CD4-positive, alpha-beta T cell treated with Interferon alpha-2 for 1 hour (primary cell): ENCODE measurements around the gene GNPAT.
A peak's percentile ranks its signal among the peaks of the same experiment; 100 is the strongest.
"Not testable (repeated sequence)": the region's sequence is repeated elsewhere in the genome, so short reads cannot be mapped to it uniquely, and the experiment has no call there.

ENCODE experiments used
- DNase-seq, 2 donors: peaks; one replicate each; pipeline ENCODE4 v3.0.0-alpha.2; 2020 to 2022

GNPAT gene

DNA sequence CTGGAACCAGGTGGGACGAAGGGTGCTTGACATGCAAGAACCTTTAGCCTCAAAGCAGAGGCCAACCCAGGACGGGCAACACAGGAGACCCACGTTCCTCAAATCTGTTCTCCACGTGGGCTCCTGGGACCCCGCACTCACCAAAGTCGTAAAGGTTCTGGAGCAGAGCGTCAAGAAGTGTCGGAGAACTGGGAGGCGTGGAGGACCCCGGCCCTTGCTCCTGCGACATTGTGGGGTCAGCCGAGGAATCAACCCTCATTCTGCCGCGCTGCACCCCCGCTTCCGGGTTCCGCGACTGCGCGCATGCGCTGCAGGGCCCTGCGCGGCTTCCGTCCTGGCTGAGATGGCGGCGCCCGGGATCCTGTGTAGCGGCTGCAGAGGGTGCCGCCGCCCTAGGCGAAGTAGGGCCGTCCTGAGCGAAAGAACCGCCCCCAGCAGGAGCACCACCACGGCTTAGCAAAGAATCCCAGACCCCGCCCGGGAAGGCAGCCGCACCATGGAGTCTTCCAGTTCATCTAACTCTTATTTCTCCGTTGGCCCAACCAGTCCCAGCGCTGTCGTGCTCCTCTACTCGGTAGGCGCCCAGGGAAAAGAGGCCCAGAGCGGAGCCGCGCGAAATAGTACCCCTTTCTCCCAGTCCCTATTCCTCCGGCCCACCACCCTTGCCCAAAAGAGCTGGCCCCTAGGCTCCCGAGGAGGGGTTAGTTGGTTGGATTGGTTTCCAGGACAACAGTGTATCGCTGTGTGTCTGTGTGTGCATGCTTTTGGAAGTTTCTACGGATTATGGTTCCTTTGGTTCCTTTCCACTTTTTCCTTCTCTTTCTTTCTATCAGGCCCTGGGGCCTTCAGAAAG is at the start of gene GNPAT:
TSS of gene GNPAT (plus strand) at position 330 of the 853 bp plus-strand sequence. CDS start at position 497, 167 bp downstream.
- peak; percentile 87 to 92 for DNase-seq

DNA sequence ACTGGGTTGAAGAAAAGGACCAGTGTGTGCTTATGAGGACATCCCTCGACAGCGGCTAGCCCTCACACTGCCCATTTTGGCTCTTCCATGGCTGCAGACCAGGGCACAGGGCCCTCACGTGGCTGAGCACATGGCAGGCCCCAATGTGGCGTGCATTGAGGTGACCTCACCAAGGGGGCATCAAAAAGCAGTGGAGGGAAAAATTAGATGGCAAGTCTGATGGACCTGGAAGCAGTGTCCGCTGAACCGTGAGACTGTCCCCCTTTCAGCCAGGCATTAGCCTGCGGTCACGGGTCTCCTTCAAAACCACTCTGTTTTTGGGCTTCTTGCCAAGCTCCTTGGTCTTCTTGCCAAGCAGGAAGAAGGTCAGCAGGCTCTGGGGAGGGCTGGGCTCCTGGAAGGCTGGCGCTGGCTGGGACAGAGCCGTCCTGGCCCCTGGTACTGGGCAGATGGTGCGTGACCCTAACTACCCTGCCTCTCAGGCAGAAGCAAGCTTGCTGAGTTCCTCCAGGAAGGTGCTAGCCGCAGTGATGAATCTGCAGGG is 48.3 kb upstream of the GNPAT start:
- no peak for DNase-seq

DNA sequence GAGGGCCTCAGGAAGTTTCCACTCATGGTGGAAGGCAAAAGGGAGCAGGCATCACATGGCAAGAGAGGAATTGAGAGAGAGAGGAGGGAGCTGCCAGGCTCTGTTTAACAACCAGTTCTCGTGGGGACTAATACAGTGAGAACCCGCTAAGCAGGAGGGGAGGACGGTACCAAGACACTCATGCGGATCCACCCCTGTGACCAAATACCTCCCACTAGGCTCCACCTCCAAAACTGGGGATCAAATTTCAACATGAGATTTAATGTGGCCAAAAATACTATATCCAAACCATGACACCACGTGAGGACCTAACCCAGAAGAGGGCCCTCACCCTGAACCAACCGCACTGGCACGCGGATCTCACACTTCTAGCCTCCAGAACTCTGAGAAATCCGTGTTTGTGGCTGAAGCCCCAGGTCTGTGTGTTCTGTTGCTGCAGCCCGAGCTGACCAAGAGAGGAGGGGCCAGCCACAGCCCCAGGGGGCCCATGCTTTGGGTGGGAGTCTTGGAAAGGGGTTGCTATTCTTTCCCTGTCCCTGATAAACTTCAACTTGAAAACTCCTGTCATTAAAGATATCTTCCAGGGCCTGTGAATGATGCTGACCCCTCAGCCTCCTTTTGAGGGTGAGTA is 47.2 kb upstream of the GNPAT start:
- no peak for DNase-seq

DNA sequence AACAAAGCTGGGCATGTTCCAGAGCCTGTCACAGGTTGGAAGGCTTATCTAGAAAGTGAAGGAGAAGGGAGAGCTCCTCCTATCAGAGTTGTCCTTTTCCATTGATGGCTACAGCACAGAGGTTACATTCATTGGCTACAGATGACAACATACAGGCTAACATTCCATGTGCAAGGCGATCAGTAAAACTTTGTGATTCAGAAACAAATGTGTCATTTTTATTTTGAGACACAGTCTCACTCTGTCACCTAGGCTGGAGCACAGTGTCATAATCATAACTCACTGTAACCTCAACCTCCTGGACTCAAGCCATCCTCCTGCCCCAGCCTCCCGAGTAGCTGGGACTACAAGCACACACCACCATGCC is 46.6 kb upstream of the GNPAT start:
- DNase-seq, result no peak

DNA sequence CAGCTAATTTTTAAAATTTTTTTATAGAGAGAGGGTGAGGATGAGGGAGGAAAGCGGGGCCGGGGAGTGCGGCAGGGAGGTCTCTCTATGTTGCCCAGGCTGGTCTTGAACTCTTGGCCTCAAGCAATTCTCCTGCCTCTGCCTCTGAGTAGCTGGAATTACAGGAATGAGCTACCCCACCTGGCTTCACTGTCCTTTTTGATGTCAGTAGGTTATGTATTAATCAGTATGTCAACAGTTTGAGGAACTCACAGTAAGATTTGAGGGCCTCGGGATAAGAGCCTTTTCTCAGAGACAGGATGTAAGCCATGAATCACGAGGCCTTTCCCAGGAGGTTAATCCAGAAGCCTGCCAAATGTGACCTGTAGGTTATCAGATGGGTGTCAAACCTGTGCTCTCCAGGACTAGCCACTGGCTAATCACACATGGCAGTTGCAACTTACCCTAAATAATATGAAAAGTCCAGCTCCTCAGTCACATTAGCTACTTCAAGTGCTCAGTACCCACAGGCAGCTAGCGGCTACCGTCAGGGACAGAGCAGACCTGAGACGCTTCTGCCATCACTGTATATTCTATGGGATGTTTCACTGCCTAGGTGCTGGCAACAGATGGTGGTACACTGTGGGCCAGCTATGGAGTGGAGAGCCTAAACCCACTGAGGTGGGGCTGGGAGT is 46.0 kb upstream of the GNPAT start:
- no peak for DNase-seq

DNA sequence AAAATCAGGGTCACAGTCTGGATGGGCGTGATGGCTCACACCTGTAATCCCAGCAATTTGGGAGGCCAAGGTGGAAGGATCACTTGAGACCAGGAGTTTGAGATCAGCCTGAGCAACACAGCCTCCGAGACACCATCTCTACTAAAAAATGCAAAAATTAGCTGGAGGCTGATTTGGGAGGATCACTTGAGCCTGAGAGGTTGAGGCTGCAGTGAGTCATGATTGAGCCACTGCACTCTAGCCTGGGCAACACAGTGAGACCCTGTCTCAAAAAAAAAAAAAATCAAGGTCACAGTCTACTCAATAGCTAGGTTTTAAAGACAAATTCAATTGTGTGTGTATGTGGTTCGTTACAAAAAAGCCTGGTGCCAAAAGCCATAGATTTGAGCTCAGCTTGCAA is 44.7 kb upstream of the GNPAT start:
- DNase-seq, result no peak

DNA sequence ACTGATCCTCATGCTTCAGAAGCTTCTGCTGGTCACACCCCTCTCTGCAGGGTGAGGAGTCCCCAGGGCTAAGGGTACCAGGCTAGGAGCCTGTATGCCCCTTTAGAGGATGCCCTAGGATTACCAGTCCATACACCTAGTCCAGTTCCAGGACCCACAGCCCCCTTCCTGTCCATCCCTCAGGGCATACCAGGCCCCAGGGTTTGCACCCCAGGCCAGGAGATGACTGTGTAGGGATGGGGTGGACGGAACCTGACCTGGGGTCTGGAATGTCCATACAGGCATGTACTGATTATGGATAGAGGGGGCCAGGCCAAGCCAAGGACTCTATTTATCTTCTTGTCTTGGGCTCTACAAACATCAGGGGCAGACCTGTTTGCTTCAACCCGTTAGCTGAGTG is 44.3 kb upstream of the GNPAT start:
- DNase-seq, result no peak

DNA sequence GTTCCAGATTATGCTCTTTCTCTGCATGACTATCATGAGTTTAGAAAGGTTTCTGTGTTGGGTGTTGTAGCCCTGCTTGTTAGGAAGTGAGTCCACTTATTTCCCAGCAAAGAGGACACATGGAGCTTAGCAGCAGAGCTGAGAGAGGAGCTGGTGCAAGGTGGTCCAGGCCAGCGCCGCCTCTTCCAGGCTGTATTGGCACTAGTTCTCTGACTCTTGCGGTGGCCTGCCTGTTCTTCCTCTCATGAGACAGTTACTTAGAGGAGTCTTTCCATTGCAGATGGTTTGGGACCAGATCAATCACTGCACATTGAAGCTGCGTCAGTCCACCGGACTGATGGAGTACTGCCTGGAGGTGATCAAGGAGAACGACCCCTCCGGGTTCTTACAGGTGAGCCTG is 41.1 kb upstream of the GNPAT start:
- no peak for DNase-seq

DNA sequence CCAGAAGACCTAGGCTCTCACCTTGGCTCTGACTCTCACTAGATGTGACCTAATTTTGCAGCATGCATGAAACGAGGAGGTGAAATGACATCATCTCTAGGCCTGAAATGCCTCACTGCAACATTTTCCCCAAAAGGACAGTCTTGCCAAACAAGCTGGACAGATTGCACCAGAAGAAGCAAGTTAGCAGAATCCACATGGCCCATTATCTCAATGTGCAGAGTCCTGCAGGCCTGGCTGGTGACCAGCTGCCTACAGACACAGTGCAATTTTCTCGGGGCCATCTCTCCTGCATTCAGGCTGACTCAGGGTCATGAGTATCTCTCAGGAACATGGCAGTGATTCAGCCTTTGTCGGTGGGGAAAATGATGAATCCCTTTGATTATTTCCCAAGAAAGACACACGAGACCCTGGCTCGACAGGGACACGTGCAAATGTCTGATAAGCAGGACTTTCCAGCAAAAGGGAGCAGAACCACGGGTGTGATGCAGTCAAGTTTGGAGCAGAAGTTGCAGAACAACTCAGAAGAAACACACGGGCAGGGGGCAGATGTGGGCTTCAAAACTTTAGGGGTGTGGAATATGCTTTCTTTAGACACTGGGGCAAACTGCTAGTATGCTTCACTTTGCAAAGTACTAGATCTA is 40.5 kb upstream of the GNPAT start:
- no peak for DNase-seq

DNA sequence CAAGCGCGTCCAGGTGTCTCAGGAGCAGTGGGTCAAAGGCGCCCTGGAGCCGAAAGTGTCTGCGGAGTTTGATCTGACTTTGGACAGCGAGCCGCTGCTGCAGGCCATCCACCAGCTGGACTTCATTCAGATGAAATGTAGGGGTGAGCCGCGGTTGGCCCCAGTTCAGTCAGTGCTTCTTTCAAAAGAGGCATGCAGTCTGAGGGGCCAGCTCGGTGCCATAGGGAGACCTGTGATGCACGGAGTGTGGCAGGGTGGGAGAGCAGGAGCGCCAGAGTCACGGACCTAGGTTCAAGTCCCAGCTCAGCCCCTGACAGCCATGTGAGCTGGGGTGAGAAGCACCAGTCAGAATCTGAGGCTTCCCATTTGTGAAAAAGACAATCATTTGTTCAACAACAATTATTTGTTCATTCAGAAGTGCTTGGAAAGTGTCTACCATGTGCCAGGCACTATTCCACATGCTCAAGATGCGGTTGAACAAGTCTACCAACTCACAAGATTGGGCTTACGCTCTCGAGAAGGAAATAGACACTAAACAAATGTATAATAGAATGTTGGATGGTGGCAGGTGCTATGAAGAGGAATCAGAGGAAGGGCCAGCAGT is 39.5 kb upstream of the GNPAT start:
- DNase-seq, result no peak

DNA sequence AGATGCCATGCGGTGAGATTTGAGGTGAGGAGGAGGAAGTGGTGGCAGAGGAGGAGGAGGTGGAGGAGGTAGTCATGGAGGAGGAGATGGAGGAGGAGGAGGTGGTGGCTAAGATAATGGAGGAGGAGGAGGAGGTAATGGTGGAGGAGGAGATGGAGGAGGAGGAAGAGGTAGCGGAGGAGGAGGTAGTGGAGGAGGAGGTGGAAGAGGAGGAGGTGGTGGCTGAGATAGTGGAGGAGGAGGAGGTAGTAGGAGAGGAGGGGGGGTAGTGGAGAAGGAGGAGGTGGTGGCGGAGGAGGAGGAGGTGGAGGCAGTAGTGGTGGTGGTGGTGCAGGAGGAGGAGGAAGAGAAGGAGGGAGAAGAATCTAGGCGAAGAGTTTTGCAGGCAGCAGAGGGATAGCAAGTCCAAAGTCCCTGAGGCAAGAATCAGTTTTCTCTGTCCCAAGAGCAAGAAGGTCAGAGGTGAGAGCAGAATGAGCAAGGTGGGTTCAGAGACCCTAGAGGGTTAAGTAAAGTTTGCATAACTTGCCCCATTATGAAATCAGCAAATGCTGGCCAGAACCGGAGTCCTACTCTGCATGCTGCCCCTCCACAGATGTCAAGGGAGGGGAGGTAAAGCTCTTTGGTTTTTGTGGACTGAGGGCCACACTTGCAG is 38.9 kb upstream of the GNPAT start:
- DNase-seq, result no peak

DNA sequence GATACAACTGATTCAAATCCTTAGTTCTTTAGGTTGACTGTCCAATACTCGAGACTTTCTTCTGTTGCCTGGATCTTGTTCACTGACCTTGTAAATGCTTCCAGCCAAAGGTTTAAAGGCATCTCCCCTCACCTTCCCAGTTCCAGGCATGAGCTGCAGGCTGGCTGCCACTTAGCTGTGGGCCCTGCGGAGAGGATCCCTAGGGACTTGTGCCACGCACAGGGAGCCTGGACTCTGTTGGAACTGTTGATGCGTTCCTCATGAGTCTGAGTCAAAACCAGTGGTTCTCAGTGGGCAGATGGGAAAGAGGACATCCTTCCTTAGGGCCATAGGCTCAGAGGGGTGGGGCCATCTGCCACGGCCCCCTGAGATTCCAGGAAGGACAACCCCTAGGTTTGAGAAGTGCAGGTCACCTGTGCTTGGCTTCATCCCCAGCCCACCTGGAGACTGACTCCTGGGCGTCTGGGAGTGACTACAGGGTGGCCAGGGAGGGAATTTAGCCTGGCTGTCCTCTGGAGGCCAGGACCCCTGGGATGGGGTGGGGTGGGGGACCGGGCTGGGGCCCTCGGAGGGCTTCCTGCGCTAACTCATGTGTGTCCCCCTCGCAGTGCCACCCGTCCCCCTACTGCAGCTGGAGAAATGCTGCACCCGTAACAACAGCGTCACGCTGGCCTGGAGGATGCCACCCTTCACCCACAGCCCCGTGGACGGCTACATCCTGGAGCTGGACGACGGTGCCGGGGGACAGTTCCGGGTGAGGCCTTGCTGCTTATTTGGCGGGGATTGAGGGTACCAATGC is 37.6 kb upstream of the GNPAT start:
- no peak for DNase-seq

DNA sequence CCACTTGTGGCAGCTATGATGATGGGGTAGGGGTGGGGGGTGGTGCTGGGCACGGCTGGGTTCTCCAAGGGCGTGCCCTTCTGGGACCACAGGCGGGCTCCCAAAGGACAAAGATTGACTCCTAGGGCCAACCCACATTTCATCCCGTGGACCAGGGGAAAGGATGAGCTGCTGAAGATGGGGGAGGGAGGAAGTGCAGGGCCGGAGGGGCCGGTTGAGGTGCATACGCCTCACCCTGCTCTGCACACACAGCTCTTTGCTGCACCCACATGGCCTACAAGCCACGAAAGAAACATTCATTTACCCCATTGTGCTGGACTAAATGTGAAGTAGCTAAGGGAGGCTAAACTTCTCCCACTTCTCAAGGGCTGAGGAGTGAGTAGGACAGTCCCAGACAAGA is 34.2 kb upstream of the GNPAT start:
- DNase-seq, result no peak

DNA sequence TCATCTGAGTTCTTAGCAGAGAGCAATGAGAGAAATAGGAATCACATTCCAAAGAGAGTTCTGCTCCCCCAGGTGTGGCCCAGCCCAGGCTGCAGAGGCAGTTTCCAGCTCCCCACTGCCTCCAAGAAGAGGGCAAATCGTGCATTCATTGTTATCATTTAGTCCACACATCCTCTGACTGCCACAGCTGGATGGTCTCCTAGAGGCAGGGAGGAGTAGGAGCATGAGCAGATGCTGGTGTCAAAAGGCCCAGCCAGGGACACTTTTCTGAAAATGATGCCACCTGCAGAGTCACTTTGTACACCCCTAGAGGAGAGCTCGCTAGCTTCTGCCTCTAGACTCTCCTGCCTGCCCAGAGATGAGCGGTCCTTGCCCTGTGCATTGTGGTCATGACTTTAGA is 33.6 kb upstream of the GNPAT start:
- DNase-seq, result no peak

DNA sequence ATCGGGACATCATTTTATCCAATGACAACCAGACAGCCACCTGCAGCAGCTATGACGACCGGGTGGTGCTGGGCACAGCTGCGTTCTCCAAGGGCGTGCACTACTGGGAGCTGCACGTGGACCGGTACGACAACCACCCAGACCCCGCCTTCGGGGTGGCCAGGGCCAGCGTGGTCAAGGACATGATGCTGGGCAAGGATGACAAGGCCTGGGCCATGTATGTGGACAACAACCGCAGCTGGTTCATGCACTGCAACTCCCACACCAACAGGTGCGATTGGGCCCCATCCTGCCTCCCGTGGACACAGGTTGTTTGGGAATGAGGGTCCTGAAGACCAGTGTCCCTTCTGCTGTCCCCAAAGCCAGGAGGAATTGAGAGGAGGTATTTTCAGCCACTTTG is 32.0 kb upstream of the GNPAT start:
- DNase-seq, result no peak

DNA sequence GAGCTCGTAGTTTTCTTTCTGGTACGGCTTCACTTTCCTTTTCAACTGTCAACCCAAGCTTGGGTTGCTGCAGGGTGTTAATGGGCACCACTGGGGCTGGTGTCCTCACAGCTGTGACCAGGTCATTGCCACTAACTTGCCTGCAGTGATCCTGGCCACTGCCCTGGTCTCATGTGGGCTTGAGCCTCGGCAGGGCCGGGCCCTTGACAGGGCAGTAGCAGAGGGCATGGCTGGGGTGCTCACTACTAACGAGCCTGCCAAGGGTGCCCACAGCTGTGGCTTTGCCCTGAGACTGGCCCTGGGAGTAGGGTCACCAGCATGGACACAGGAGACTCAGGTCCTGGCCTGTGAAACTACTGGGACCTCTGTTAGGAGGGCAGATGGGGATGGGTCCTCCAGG is 31.5 kb upstream of the GNPAT start:
- no peak for DNase-seq

DNA sequence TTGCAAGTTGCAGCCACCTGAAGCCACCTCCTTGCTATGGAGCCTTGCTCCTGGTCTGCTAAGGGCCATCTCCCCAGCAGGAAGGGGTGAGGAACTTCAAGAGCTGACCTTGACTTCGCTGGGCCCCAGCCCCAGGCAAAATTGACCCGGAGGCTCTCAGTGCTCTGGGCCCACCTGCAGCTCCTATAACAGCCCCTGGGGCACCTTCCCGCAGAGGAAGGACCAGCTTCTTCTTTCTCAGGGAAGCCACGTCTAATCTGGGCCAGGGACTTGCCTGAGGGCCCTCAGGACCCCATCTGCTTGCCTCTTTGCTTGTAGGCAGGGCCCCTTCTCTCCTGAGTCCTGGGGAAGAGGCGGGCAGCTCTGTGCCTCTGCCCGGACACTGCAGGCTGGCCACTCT is 30.9 kb upstream of the GNPAT start:
- no peak for DNase-seq

DNA sequence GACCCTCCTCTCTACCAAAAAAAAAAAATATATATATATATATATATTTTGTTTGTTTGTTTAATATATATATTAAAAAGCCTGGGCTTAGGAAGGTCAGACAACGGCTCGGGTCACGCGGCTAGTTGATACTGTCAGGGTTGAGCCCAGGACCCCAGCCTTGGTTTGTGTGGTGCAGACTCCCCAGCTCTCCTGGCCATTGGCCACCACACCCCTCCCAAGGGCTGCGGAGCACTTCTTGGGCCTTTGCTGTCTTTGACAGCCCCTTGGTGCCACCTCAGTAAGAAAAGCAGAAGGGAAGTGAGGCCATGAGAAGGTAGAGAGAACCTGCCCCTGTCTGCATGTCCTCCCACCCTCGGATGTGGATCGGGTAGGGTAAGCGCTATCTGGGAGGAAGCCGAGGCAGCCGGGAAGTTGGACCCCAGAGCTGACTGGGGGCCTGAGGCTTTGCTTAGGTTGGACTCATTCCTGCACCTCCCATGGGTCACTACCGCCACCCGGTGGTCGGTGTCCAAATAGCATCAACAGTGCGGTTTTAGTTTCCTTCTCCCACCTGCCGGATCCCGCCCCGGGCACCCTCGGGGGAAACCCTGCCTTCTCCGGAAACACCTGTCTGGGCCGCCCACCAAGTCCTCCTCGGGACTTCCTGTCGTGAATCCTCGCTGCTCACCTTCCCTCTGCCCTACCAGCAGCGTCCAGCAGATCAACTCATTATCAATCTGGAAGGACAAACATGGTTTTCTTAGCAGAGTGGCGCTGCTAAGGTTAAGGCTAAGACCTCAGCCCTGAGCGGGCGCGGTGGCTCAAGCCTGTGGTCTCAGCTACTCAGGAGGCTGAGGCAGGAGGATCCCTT is 29.8 kb upstream of the GNPAT start:
- peak; percentile 86 to 90 for DNase-seq

DNA sequence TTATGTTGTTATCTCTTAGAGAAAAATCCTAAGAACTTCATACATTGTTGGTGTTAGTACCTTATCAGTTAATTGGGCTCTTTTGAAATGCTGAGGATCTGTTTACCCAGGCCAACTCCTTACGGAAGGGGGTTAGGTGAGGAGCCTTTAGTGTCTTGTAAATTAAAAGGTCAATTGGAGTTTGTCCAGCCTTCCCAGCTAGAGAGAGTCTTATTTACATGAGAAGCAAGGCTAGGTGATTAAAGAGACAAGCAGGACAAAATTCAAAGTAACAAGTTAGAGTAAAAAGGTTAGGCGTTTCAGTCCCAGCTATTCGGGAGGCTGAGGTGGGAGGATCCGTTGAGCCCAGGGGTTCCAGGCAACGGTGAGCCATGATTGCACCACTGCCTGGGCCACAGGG is 28.7 kb upstream of the GNPAT start:
- not testable (repeated sequence) for DNase-seq

DNA sequence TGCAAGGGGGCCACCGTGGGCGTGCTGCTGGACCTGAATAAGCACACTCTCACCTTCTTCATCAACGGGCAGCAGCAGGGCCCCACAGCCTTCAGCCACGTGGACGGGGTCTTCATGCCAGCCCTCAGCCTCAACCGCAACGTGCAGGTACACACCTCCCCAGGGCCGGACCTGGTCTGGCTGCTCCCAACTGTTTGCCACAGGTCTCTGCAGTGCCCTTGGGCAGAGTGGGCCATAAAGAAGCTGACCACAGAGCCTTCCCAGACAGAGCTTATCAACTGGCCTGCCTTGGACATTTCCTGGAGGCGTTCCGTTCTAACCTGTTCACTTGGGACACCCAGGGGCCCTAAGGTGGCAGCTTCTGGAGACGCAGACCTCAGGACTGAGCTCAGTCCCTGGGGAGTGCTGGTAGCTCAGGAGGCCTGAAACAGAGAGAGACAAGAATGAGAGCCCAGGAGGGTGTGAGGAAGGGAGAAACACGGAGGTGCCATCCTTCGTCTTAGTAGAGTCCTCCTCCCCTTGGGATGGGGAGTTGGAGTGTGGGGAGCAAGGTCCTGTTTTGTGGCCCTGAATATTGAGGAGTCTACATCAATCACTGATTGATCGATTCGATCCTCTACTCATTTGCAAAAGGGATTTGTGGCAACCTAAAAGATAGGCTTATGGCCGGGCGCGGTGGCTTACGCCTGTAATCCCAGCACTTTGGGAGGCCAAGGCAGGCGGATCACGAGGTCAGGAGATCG is 27.0 kb upstream of the GNPAT start:
- no peak for DNase-seq
